Kidney (tissue), 14 donors: ENCODE data around the gene COPB1. TPM values are rescaled to one million over a fixed set of nuclear protein-coding genes. Genes with fewer than 3 reads are reported as not detected.

Source experiments
- DNase-seq, 5 donors: peaks; one replicate each; pipeline ENCODE4 v3.0.0-alpha.2; 2013 to 2020
- FAIRE-seq: peaks from 2 replicates; lab custom pipeline; 2012; peaks lifted over from hg19 to GRCh38; lab: Jason Lieb, UNC
- H3K27ac ChIP-seq, 2 donors: one replicate each; pipeline ENCODE4 v1.7.0; 2013; ENCODE audit warnings: low read depth in 2 of 2, low read length in 2 of 2, inconsistent platforms in 1 of 2
- H3K27me3 ChIP-seq: one replicate; pipeline ENCODE4 v1.7.1; 2013; ENCODE audit warnings: low read length, inconsistent platforms; ENCODE audit not compliant: control insufficient read depth, insufficient read depth
- H3K36me3 ChIP-seq, 3 donors: one replicate each; pipeline versions ENCODE4 v1.7.0 to v1.7.1; 2013; ENCODE audit warnings: low read length in 3 of 3, control low read depth in 1 of 3, inconsistent platforms in 1 of 3; ENCODE audit not compliant: insufficient read depth in 3 of 3, control insufficient read depth in 2 of 3
- H3K4me1 ChIP-seq, 3 donors: one replicate each; pipeline versions ENCODE4 v1.7.0 to v1.7.1; 2013; ENCODE audit warnings: low read length in 3 of 3, inconsistent platforms in 1 of 3, low read depth in 1 of 3; ENCODE audit not compliant: control insufficient read depth in 2 of 3, insufficient read depth in 2 of 3
- H3K4me3 ChIP-seq, 3 donors: one replicate each; pipeline versions ENCODE4 v1.7.0 to v1.8.1; 2013; ENCODE audit warnings: low read length in 3 of 3, control low read depth in 1 of 3, inconsistent platforms in 1 of 3
- H3K9ac ChIP-seq, 3 donors: one replicate each; pipeline versions ENCODE4 v1.7.0 to v1.7.1; 2013; ENCODE audit warnings: low read length in 3 of 3, control low read depth in 1 of 3, inconsistent platforms in 1 of 3
- H3K9me3 ChIP-seq, 3 donors: one replicate each; pipeline versions ENCODE4 v1.7.0 to v1.7.1; 2013; ENCODE audit warnings: low read length in 3 of 3, control low read depth in 1 of 3, inconsistent platforms in 1 of 3; ENCODE audit not compliant: control insufficient read depth in 2 of 3, insufficient read depth in 1 of 3
- intact Hi-C: fragments of 100-400 bp; cut with DNase I; formaldehyde crosslinking; loops from one replicate; pipeline ENCODE4 v1.11.1; 2022
- polyA plus RNA-seq: library from polyadenylated mRNA; stranded (reverse); fragments of 350-450 nt; fragmentation: Illumina TruSeq; extraction: RNeasy Lipid Tissue Mini Kit (QIAGEN cat#74804); gene quantifications from one replicate; pipeline ENCODE4 v1.2.3, GENCODE V29; 2014; ENCODE audit warnings: low read depth, low replicate concordance; ENCODE audit not compliant: insufficient read depth
- total RNA-seq: library from RNA; stranded (reverse); fragmentation: NEBNext Ultra II Directional; extraction: Animal tissue kit (Norgen Biotek cat#: 25700); gene quantifications from one replicate; pipeline ENCODE4 v1.2.1, GENCODE V29; 2021
- TF ChIP-seq, protein P1 (sequence below): IDR thresholded peaks from 3 replicates; pipeline ENCODE4 v1.5.1; 2012; ENCODE audit warnings: mild to moderate bottlenecking, moderate library complexity, borderline replicate concordance; ENCODE audit not compliant: insufficient read depth; ENCODE audit errors: extremely low read depth
- donor health status: control.
- donor health status: control.
- donor health status: control.
- donor health status: control.
- donor health status: control.
- donor health status: DM: yes; HTN: yes; CAD: no.
- donor health status: Normal renal cell carcinoma (clear cell type).

The COPB1 gene
- total and polyA plus RNA-seq, 2 donors from 2014 or later: 54.9 to 92.3 TPM

DNA sequence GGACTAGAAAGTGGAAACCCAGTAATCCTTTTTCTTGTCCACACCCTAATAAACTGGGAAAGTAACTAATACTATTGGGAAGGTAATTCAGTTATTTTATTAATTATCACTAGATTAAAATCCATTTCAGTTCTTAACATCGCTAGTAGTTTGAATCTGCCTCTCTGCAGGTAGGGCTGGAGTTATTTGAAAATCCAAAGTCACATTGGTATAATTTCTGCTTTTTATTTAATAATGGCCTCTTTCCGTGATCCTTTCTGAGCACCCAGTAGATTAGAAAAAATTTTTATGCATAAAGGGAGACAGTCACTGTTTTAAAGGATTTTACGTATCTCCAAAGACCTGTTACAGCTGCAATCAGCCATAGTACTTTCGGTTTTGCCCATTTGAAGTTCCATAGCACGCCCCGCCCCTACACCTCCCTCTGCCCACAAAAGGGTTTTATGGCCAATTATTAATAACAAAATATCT lies 605 bp upstream of the COPB1 start:
- no peaks in the 10 kb centered on the region for H3K9me3 ChIP-seq
- no peak for FAIRE-seq
- H3K4me3 ChIP-seq: peak overlapping the region; percentile 96 to 98 (median 98)
- H3K9ac ChIP-seq: peak overlapping the region; percentile 53 to 95 (median 74)
- peaks cover 2 to 19% (median 5%) of the 10 kb centered on the region in 3 donors for H3K36me3 ChIP-seq
- intact Hi-C loops: no loop called here
- H3K27me3 ChIP-seq: no peaks in the 10 kb centered on the region
- DNase-seq: peak in 4 of 5 donors; percentile 35 to 74 (median 64)
- no peaks in the 10 kb centered on the region for H3K4me1 ChIP-seq
- peak overlapping the region; percentile 86 to 88 for H3K27ac ChIP-seq
- TF ChIP-seq, protein P1, sequence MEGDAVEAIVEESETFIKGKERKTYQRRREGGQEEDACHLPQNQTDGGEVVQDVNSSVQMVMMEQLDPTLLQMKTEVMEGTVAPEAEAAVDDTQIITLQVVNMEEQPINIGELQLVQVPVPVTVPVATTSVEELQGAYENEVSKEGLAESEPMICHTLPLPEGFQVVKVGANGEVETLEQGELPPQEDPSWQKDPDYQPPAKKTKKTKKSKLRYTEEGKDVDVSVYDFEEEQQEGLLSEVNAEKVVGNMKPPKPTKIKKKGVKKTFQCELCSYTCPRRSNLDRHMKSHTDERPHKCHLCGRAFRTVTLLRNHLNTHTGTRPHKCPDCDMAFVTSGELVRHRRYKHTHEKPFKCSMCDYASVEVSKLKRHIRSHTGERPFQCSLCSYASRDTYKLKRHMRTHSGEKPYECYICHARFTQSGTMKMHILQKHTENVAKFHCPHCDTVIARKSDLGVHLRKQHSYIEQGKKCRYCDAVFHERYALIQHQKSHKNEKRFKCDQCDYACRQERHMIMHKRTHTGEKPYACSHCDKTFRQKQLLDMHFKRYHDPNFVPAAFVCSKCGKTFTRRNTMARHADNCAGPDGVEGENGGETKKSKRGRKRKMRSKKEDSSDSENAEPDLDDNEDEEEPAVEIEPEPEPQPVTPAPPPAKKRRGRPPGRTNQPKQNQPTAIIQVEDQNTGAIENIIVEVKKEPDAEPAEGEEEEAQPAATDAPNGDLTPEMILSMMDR: no peak

DNA sequence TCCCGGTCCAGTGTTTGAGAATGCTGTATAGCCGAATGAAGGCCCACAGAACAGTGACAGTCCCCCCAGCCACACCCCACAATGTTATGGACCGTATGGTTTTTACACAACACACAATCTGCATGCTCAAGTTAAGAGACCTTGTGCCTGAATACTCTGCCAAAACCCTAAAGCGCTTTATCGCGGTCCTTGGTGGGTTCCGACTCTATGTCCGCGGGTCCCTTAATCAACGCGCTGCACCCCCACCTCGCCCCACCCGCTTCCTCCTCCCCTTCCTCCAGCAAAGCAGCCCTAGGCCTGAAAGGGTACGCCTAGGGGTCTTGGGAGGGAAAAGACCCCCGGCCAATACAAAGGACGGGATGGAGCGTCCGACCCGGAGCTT lies 442 bp downstream of the COPB1 start:
- TF ChIP-seq, protein P1: no peak
- Histone ChIP-seq H3K4me3 (peak overlapping the region; percentile 96 to 98 (median 98)), H3K4me1 (no peaks in the 10 kb centered on the region), H3K27me3 (no peaks in the 10 kb centered on the region), H3K9me3 (no peaks in the 10 kb centered on the region), H3K36me3 (peaks cover under 1 to 19% (median 5%) of the 10 kb centered on the region in 3 donors), H3K9ac (peak overlapping the region; percentile 91 to 96 (median 95)), H3K27ac (peak overlapping the region in 1 of 2 donors; percentile 60)
- intact Hi-C loops: no loop called here
- FAIRE-seq (no peak), DNase-seq (peak in 4 of 5 donors; percentile 54 to 72 (median 64))

DNA sequence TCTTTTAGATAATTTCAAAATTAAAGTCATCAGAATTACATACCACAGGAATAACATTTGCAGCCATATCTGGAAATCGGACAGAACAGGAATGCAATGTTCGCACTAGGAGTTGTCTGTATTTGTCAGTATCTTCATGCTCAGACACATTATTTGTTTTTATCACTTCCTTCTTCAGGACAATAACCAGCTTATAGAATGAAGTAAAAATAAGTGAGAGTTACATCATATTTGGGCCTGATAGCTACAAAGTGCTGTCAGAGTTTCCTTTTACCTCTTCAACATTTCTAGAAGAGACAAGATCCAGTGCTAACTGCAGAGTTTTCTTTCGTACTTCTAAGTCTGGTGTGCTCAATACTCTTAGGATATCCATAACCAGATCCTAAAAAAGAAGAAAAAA lies 18.9 kb downstream of the COPB1 start:
- Histone ChIP-seq H3K4me3 (no peak overlapping the region), H3K27me3 (no peaks in the 10 kb centered on the region), H3K27ac (no peak overlapping the region), H3K4me1 (no peaks in the 10 kb centered on the region), H3K9ac (no peak overlapping the region), H3K9me3 (no peaks in the 10 kb centered on the region), H3K36me3 (peaks cover 7 to 54% (median 31%) of the 10 kb centered on the region in 3 donors)
- DNase-seq: no peak
- intact Hi-C loops: no loop called here
- FAIRE-seq: no peak
- TF ChIP-seq, protein P1: no peak

DNA sequence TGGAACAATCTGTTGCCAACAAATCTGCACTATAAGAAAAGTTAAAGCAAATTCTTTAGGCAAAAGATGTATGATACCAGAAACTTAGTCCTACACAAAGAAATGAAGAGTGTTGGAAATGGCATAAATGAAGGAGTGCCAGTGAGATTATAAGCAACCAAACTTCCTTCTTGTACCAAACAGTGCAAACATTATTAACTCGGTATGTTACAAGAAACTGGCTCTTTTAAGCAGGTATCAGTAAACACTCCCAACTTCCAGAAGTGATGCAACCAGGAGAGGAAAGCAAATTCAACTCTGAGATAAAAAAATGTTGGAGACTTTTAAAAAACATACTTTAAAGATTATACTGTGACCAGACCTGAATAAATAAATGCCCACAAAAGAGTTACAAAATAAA lies 28.5 kb downstream of the COPB1 start:
- no peak overlapping the region for H3K27ac ChIP-seq
- TF ChIP-seq, protein P1: no peak
- H3K4me3 ChIP-seq: no peak overlapping the region
- H3K36me3 ChIP-seq: peaks cover 17 to 63% (median 31%) of the 10 kb centered on the region in 3 donors
- H3K27me3 ChIP-seq: no peaks in the 10 kb centered on the region
- no peak for DNase-seq
- no peaks in the 10 kb centered on the region for H3K9me3 ChIP-seq
- intact Hi-C loops: no loop called here
- no peak overlapping the region for H3K9ac ChIP-seq
- H3K4me1 ChIP-seq: no peaks in the 10 kb centered on the region
- no peak for FAIRE-seq
